H1 (cell line): ENCODE measurements around the gene ACTR1B. TPM values are rescaled to one million over a fixed set of nuclear protein-coding genes. Genes with fewer than 3 reads are reported as not detected.
A peak's percentile ranks its signal among the peaks of the same experiment; 100 is the strongest.

ENCODE experiments used
- CTCF ChIA-PET: fragments of 300-600 bp; sonication (Branson Sonifier 250); formaldehyde crosslinking; loops from one replicate; lab custom pipeline; 2021; ENCODE audit not compliant: partially characterized antibody; lab: Charles Lee
- POLR2A ChIA-PET: fragments of 300-600 bp; sonication (Branson Sonifier 250); formaldehyde crosslinking; loops from one replicate; lab custom pipeline; 2021; ENCODE audit warnings: inconsistent platforms; ENCODE audit not compliant: partially characterized antibody; lab: Charles Lee
- DNase-seq, 2 experiments: peaks; one replicate each; pipeline versions ENCODE4 v3.0.0 to v3.0.0-alpha.2; 2010 to 2022; ENCODE audit warnings: low spot score in 2 of 2, low read depth in 1 of 2, mixed read lengths in 1 of 2
- FAIRE-seq: peaks from 2 replicates; lab custom pipeline; 2011; peaks lifted over from hg19 to GRCh38; lab: Jason Lieb, UNC
- H2AFZ ChIP-seq: 2 replicates; pipeline ENCODE4 v1.8.1; 2012; ENCODE audit warnings: low read length, inconsistent platforms
- H2AK5ac ChIP-seq: 2 replicates; pipeline ENCODE4 v1.6.1; 2013; ENCODE audit warnings: low read depth, low read length
- H2BK120ac ChIP-seq: replicated peaks from 2 replicates; pipeline ENCODE3; 2013; ENCODE audit warnings: low read depth, low read length, inconsistent platforms
- H2BK12ac ChIP-seq: 2 replicates; pipeline ENCODE4 v1.6.1; 2013; ENCODE audit warnings: low read depth, low read length
- H2BK15ac ChIP-seq: 2 replicates; pipeline ENCODE4 v1.6.1; 2013; ENCODE audit warnings: low read length
- H2BK20ac ChIP-seq: 2 replicates; pipeline ENCODE4 v1.6.1; 2013; ENCODE audit warnings: low read length
- H2BK5ac ChIP-seq: 2 replicates; pipeline ENCODE4 v1.6.1; 2013; ENCODE audit warnings: low read depth, low read length
- H3K14ac ChIP-seq: 2 replicates; pipeline ENCODE4 v1.6.1; 2013; ENCODE audit warnings: inconsistent platforms; ENCODE audit not compliant: insufficient read length
- H3K18ac ChIP-seq: 2 replicates; pipeline ENCODE4 v1.6.1; 2013; ENCODE audit warnings: low read length; ENCODE audit errors: extremely low read depth
- H3K23ac ChIP-seq: 2 replicates; pipeline ENCODE4 v1.6.1; 2013; ENCODE audit warnings: inconsistent platforms; ENCODE audit not compliant: insufficient read length
- H3K23me2 ChIP-seq: 2 replicates; pipeline ENCODE4 v1.6.1; 2013; ENCODE audit warnings: low read depth, low read length
- H3K27ac ChIP-seq: 2 replicates; pipeline ENCODE4 v1.6.1; 2011; ENCODE audit warnings: low read depth, low read length, inconsistent platforms
- H3K27me3 ChIP-seq, 4 experiments: replicated peaks in 1 of 4; 1 replicate in 1 of 4; 2 replicates in 3 of 4; pipeline versions ENCODE4 v1.6.1 to v1.8.1; 2011 to 2013; ENCODE audit warnings: low read length in 3 of 4, mild to moderate bottlenecking in 3 of 4, inconsistent platforms in 2 of 4, mixed read lengths in 2 of 4, moderate library complexity in 1 of 4; ENCODE audit not compliant: control insufficient read depth in 3 of 4, insufficient read depth in 3 of 4; ENCODE audit errors: extremely low read depth in 1 of 4
- H3K36me3 ChIP-seq, 4 experiments: 2 replicates each; pipeline versions ENCODE4 v1.6.1 to v1.8.1; 2011 to 2013; ENCODE audit warnings: mild to moderate bottlenecking in 4 of 4, low read length in 3 of 4, moderate library complexity in 2 of 4, control low read depth in 1 of 4, inconsistent platforms in 1 of 4; ENCODE audit not compliant: insufficient read depth in 4 of 4, control insufficient read depth in 2 of 4
- H3K4ac ChIP-seq: replicated peaks from 2 replicates; pipeline ENCODE3; 2013; ENCODE audit warnings: low read length, low read depth, mixed read lengths, inconsistent platforms; ENCODE audit not compliant: insufficient read length
- H3K4me1 ChIP-seq, 4 experiments: replicated peaks in 1 of 4; 1 replicate in 1 of 4; 2 replicates in 3 of 4; pipeline versions ENCODE4 v1.6.1 to v1.8.1; 2011 to 2013; ENCODE audit warnings: low read length in 3 of 4, inconsistent platforms in 2 of 4, mixed read lengths in 1 of 4; ENCODE audit not compliant: insufficient read depth in 4 of 4, control insufficient read depth in 3 of 4
- H3K4me2 ChIP-seq, 2 experiments: 2 replicates each; pipeline versions ENCODE4 v1.6.1 to v1.8.1; 2011 to 2013; ENCODE audit warnings: low read depth in 2 of 2, low read length in 2 of 2, control low read depth in 1 of 2, inconsistent platforms in 1 of 2, mild to moderate bottlenecking in 1 of 2; ENCODE audit not compliant: insufficient read depth in 1 of 2
- H3K4me3 ChIP-seq, 4 experiments: fragments of 200-600, 300-600 bp in 1 of 4; sonication (generic), shearing (Covaris generic), sonication (Bioruptor Twin) in 1 of 4; 2 replicates each; pipeline versions ENCODE4 v1.5.1 to v1.8.1; 2011 to 2016; ENCODE audit warnings: low read length in 4 of 4, low read depth in 3 of 4, control low read depth in 2 of 4, inconsistent platforms in 2 of 4, mild to moderate bottlenecking in 2 of 4, mixed read lengths in 1 of 4, moderate library complexity in 1 of 4; ENCODE audit not compliant: insufficient read depth in 2 of 4; ENCODE audit errors: extremely low read depth in 1 of 4
- H3K56ac ChIP-seq: replicated peaks from 2 replicates; pipeline ENCODE3; 2013; ENCODE audit warnings: low read depth, mild to moderate bottlenecking, mixed read lengths, low read length, inconsistent platforms; ENCODE audit not compliant: insufficient read length
- H3K79me1 ChIP-seq: 2 replicates; pipeline ENCODE4 v1.6.1; 2013; ENCODE audit warnings: low read depth, low read length, control low read depth
- H3K79me2 ChIP-seq, 2 experiments: 2 replicates each; pipeline versions ENCODE4 v1.6.1 to v1.8.1; 2012 to 2013; ENCODE audit warnings: low read length in 2 of 2, mild to moderate bottlenecking in 2 of 2, inconsistent platforms in 1 of 2; ENCODE audit not compliant: insufficient read depth in 2 of 2, control insufficient read depth in 1 of 2
- H3K9ac ChIP-seq, 4 experiments: replicated peaks in 1 of 4; 1 replicate in 1 of 4; 2 replicates in 3 of 4; pipeline versions ENCODE4 v1.6.1 to v1.8.1; 2011 to 2013; ENCODE audit warnings: low read depth in 3 of 4, low read length in 3 of 4, control low read depth in 2 of 4, mild to moderate bottlenecking in 2 of 4, moderate library complexity in 2 of 4, inconsistent platforms in 1 of 4; ENCODE audit errors: extremely low read depth in 1 of 4
- H3K9me3 ChIP-seq, 2 experiments: 2 replicates each; pipeline versions ENCODE4 v1.6.1 to v1.8.1; 2012 to 2013; ENCODE audit warnings: mild to moderate bottlenecking in 2 of 2, moderate library complexity in 2 of 2, control low read depth in 1 of 2, inconsistent platforms in 1 of 2, low read depth in 1 of 2, low read length in 1 of 2, mixed read lengths in 1 of 2; ENCODE audit not compliant: insufficient read depth in 2 of 2
- H4K20me1 ChIP-seq, 2 experiments: replicated peaks in 1 of 2; 2 replicates each; pipeline versions ENCODE3 to v1.8.1; 2011 to 2013; ENCODE audit warnings: inconsistent platforms in 2 of 2, low read length in 2 of 2, mild to moderate bottlenecking in 1 of 2; ENCODE audit not compliant: insufficient read depth in 2 of 2, control insufficient read depth in 1 of 2
- H4K5ac ChIP-seq: 2 replicates; pipeline ENCODE4 v1.6.1; 2013; ENCODE audit warnings: low read length, low read depth, mixed read lengths, inconsistent platforms; ENCODE audit not compliant: insufficient read length
- H4K8ac ChIP-seq: 2 replicates; pipeline ENCODE4 v1.8.0; 2013; ENCODE audit warnings: mild to moderate bottlenecking, moderate library complexity, low read length, inconsistent platforms; ENCODE audit not compliant: insufficient read depth; ENCODE audit errors: extremely low read depth
- H4K91ac ChIP-seq: replicated peaks from 2 replicates; pipeline ENCODE3; 2013; ENCODE audit warnings: low read length, mixed read lengths, inconsistent platforms; ENCODE audit not compliant: insufficient read length
- CBX5 ChIP-seq: fragments of 300-800, 300-1000 bp; sonication (generic); IDR thresholded peaks from 2 replicates; pipeline ENCODE4 v1.7.1; 2016; ENCODE audit warnings: antibody characterized with exemption, low read length, low read depth
- CREB1 ChIP-seq: IDR thresholded peaks from 2 replicates; pipeline ENCODE4 v1.6.1; 2012; ENCODE audit warnings: inconsistent platforms
- GTF2F1 ChIP-seq: IDR thresholded peaks from 2 replicates; pipeline ENCODE4 v1.6.1; 2012; ENCODE audit warnings: low read depth, low read length, improper control_type of control experiment, borderline replicate concordance
- KDM4A ChIP-seq: IDR thresholded peaks from one replicate; pipeline ENCODE4 v1.7.1; 2012; ENCODE audit warnings: low read depth, mild to moderate bottlenecking, moderate library complexity, low read length, inconsistent platforms; ENCODE audit not compliant: severe bottlenecking
- POU5F1 ChIP-seq: IDR thresholded peaks from 2 replicates; pipeline ENCODE4 v1.6.1; 2011; ENCODE audit warnings: low read depth, mild to moderate bottlenecking, low read length, moderate library complexity
- SIN3A ChIP-seq, 2 experiments: IDR thresholded peaks in 1 of 2; conservative IDR thresholded peaks in 1 of 2; 2 replicates each; pipeline ENCODE4 v1.6.1; 2011 to 2012; ENCODE audit warnings: low read length in 2 of 2, improper control_type of control experiment in 1 of 2, low read depth in 1 of 2, mild to moderate bottlenecking in 1 of 2
- SP1 ChIP-seq: IDR thresholded peaks from 2 replicates; pipeline ENCODE4 v1.6.1; 2011; ENCODE audit warnings: low read depth, low read length
- SP4 ChIP-seq: IDR thresholded peaks from 2 replicates; pipeline ENCODE4 v1.6.1; 2012; ENCODE audit warnings: low read length, inconsistent platforms
- SUZ12 ChIP-seq: fragments of 200-600 bp; sonication (generic); IDR thresholded peaks from 2 replicates; pipeline ENCODE4 v1.6.1; 2012; ENCODE audit warnings: mild to moderate bottlenecking, inconsistent platforms, low read length, moderate library complexity, mixed read lengths
- TBP ChIP-seq: IDR thresholded peaks from 2 replicates; pipeline ENCODE4 v1.6.1; 2011; ENCODE audit warnings: low read depth, low read length, improper control_type of control experiment
- WGBS, 2 experiments: shearing (Covaris generic) in 1 of 2; methylation state at CpG; one replicate each; pipeline versions ENCODE4 v1.1.6 to v1.1.7; 2013 to 2015; ENCODE audit warnings: low lambda C conversion rate in 2 of 2, mixed read lengths in 2 of 2, inconsistent platforms in 1 of 2, low coverage in 1 of 2, missing lambda C conversion rate in 1 of 2; ENCODE audit not compliant: insufficient replicate concordance in 2 of 2, insufficient coverage in 1 of 2, insufficient read length in 1 of 2; ENCODE audit errors: extremely low coverage in 1 of 2, missing lambda C conversion rate in 1 of 2; 5-methylcytosine and 5-hydroxymethylcytosine counted together
- polyA plus RNA-seq, 7 experiments: library from polyadenylated mRNA; depleted of rRNA in 3 of 7; stranded (reverse) in 5 of 7; unstranded in 2 of 7; fragments of >200 nt in 5 of 7; fragments of 200-250 nt in 2 of 7; gene quantifications; 1 replicate in 5 of 7; 2 replicates in 1 of 7; 4 replicates in 1 of 7; pipeline versions ENCODE4 v1.2.1 to v1.2.3, GENCODE V29; 2011 to 2013; ENCODE audit warnings: missing spikeins in 2 of 7, mixed read lengths in 2 of 7
- total RNA-seq: library from RNA; stranded (reverse); fragmentation: NEBNext Ultra II Directional; extraction: Animal tissue kit (Norgen Biotek cat#: 25700); gene quantifications from 2 replicates; pipeline ENCODE4 v1.2.1, GENCODE V29; 2021

Gene ACTR1B
- total and polyA plus RNA-seq, 2 of the 8 experiments (the other 6 are each of a cell fraction or from before 2014, with no cell fraction given), result 40.7 to 56.0 TPM

DNA sequence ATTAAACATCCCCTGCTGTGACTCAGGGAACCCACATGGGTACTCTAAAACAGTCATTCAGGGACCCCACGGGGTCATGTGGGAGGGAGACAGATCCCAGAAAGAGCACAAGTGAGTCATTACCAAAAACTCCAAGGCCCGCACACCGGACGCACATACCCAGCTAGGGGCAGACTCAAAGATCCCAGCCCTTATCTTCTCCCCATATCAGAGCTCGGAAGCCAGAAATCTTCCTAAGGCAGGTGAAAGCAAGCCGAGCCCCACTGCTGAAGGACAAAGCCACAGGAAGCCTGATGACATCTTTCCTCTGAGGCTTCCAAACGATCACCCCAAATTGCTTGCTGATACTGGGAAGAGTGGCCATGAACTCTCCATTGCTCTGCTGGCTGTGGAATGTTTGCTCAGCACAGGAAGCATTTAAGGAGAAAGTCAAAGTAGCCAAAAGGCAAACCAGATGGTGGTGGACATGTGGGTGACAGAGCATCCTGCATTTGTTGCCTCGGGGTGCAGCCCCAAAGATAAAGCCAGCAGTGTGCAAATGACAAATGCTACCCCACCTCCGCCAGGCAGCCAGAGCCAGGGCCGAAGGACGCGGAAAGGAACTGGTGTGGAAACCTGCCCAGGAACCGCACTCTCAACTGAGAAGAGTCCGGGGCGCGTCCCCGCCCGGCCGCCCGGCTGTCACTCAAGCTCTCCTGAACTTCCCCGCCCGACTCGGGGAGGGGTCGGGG, 784 bp downstream of the ACTR1B start:
- Histone ChIP-seq H4K91ac (peak overlapping the region; percentile 0), H3K4ac (peak overlapping the region; percentile 2), H4K20me1 (peaks cover 0 to 13% of the 10 kb centered on the region in 2 experiments), H3K23me2 (peaks cover 7% of the 10 kb centered on the region), H3K9ac (peak overlapping the region; percentile 63 to 94 (median 72)), H2BK12ac (no peak overlapping the region), H3K18ac (no peak overlapping the region), H2BK120ac (no peak overlapping the region), H3K4me2 (peak overlapping the region; percentile 94 to 95), H2BK15ac (no peak overlapping the region), H3K27me3 (no peaks in the 10 kb centered on the region), H3K14ac (no peak overlapping the region), H2AFZ (no peak overlapping the region), H3K27ac (peak overlapping the region; percentile 87), H3K79me1 (peaks cover 8% of the 10 kb centered on the region), H3K4me3 (peak overlapping the region; percentile 76 to 82 (median 79)), H3K23ac (no peak overlapping the region), H2BK5ac (peak overlapping the region; percentile 16; the same call in 1 of the 2 replicates), H3K79me2 (peaks cover 0 to 25% of the 10 kb centered on the region in 2 experiments; a peak in 2 of 4 replicates), H3K36me3 (peaks cover 0 to 10% (median 5%) of the 10 kb centered on the region in 4 experiments; a peak in 4 of 8 replicates), H3K4me1 (peaks cover 0 to 9% (median 7%) of the 10 kb centered on the region in 4 experiments; a peak in 4 of 7 replicates), H4K8ac (no peak overlapping the region), H3K9me3 (no peaks in the 10 kb centered on the region), H4K5ac (no peak overlapping the region), H2BK20ac (no peak overlapping the region), H3K56ac (no peak overlapping the region), H2AK5ac (no peak overlapping the region)
- FAIRE-seq, result no peak
- WGBS, 2 experiments, result 13% methylated on average over 22 of the region's 24 CpGs; no CpG with 5 or more reads in 1 of the 2 experiments
- CTCF ChIA-PET, result interaction anchor here (0.9 to 8.2 kb wide), 9 partner anchors 10 to 1595 kb away, joined by 3 to 132 read pairs (median 14); partner anchors contain the start of gene COX5B
- POLR2A ChIA-PET, result interaction anchor here (1.2 to 7.9 kb wide), 8 partner anchors 11 to 74 kb away, joined by 3 to 102 read pairs (median 4); partner anchors contain the start of gene COX5B
- DNase-seq, result peak; percentile 43 to 74
- TF ChIP-seq KDM4A (peak; percentile 18), POU5F1 (no peak), CREB1 (no peak), SP4 (no peak), CBX5 (no peak), SP1 (no peak), TBP (0 out of 2 replicates have a peak, but pooled peaks have one; percentile 27), SUZ12 (no peak), SIN3A (conservative IDR thresholded peaks at IDR 0.05 in 1 of 2, IDR thresholded peaks at IDR 0.05 in 1 of 2; ENCODE audit: low read depth in 1 of 2, low read length in 2 of 2) (peak in 1 of 2 experiments; percentile 16; a peak in 1 of 4 replicates), GTF2F1 (no peak)
